ENCODE results near the gene DDX43. TPM values are rescaled to one million over a fixed set of nuclear protein-coding genes. Genes with fewer than 3 reads are reported as not detected.

DDX43 gene
- total RNA-seq, 1 experiment from 2014 or later = not detected

DNA sequence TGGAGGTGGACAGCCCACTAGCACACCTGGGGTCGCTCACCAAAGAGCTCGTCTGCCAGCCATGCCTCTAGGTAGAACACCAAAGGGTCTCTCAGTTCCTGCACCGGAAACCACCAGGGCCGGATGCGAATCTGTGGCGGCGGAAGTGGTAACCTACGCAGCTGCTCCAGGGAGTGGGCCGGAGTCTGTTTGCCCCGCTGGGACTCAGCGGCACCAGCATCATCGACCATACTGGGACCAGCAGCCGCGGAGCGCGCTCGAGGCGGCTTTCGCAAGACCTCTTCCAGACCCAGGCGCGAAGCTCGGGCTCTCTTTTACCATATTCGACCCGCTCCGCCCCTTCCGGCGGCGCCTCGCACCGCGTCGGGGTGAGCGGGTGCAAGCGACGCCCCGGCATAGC lies 25.1 kb upstream of the DDX43 start, which contains the start of gene OOEP:
Gene OOEP (minus strand): TSS at position 335 of the 400 bp plus-strand sequence. CDS start 105 bp downstream, at position 230.
- H3K36me3 ChIP-seq (ENCODE audit: insufficient read depth, low read length, poor library complexity, severe bottlenecking) = no peaks in the 10 kb centered on the region
- no peaks in the 10 kb centered on the region for H3K27me3 ChIP-seq (replicated peaks; ENCODE audit: insufficient read depth, low read depth, low read length, poor library complexity)
- BruUV-seq (replicated peaks) = no TSS peak
- ChIA-PET CTCF (no interaction called here), POLR2A (ENCODE audit: low non-redundant PET) (no interaction called here)
- TF ChIP-seq, protein P1, sequence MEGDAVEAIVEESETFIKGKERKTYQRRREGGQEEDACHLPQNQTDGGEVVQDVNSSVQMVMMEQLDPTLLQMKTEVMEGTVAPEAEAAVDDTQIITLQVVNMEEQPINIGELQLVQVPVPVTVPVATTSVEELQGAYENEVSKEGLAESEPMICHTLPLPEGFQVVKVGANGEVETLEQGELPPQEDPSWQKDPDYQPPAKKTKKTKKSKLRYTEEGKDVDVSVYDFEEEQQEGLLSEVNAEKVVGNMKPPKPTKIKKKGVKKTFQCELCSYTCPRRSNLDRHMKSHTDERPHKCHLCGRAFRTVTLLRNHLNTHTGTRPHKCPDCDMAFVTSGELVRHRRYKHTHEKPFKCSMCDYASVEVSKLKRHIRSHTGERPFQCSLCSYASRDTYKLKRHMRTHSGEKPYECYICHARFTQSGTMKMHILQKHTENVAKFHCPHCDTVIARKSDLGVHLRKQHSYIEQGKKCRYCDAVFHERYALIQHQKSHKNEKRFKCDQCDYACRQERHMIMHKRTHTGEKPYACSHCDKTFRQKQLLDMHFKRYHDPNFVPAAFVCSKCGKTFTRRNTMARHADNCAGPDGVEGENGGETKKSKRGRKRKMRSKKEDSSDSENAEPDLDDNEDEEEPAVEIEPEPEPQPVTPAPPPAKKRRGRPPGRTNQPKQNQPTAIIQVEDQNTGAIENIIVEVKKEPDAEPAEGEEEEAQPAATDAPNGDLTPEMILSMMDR (conservative IDR thresholded peaks at IDR 0.05; ENCODE audit: low read depth, low read length) = no peak
- no peak for TF ChIP-seq EZH2 (IDR thresholded peaks at IDR 0.05; ENCODE audit: borderline replicate concordance, low read depth, low read length, poor library complexity, severe bottlenecking)
- no peaks in the 10 kb centered on the region for H3K4me1 ChIP-seq (ENCODE audit: insufficient read depth, low read length, poor library complexity, severe bottlenecking)
- DNase-seq (ENCODE audit: low spot score) = no peak
- H3K4me3 ChIP-seq (ENCODE audit: low read depth, low read length, poor library complexity, severe bottlenecking) = no peak within 1 kb of the TSS
- intact Hi-C loops (cut with micrococcal nuclease; ENCODE audit: unreplicated experiment) = no loop called here
- H3K27ac ChIP-seq (ENCODE audit: low read depth, low read length, poor library complexity, severe bottlenecking) = no peak within 1 kb of the TSS
- no peaks in the 10 kb centered on the region for H3K9me3 ChIP-seq (ENCODE audit: low read depth, low read length, poor library complexity, severe bottlenecking)

DNA sequence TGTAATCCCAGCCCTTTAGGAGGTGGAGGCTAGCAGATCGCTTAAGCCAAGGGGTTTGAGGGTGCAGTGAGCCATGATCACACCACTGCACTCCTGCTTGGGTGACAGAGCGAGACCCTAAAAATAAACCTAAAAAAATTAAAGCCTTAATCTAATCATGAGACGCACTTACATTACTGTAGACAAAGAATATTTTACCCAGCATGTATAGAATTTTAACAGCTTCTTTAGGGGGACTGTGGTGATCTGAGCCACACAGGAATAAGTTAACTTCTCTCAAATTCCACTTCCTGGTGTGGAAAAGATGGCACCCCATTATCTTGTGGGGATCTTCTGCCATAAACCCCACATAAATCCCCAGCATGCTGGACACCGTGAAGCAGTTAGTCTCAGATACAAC lies 22.6 kb upstream of the DDX43 start:
- no TSS peak for BruUV-seq (replicated peaks)
- ChIA-PET CTCF (no interaction called here), POLR2A (ENCODE audit: low non-redundant PET) (no interaction called here)
- H3K9me3 ChIP-seq (ENCODE audit: low read depth, low read length, poor library complexity, severe bottlenecking) = no peaks in the 10 kb centered on the region
- no peaks in the 10 kb centered on the region for H3K4me1 ChIP-seq (ENCODE audit: insufficient read depth, low read length, poor library complexity, severe bottlenecking)
- intact Hi-C loops (cut with micrococcal nuclease; ENCODE audit: unreplicated experiment) = no loop called here
- no peak overlapping the region for H3K27ac ChIP-seq (ENCODE audit: low read depth, low read length, poor library complexity, severe bottlenecking)
- H3K36me3 ChIP-seq (ENCODE audit: insufficient read depth, low read length, poor library complexity, severe bottlenecking) = no peaks in the 10 kb centered on the region
- H3K4me3 ChIP-seq (ENCODE audit: low read depth, low read length, poor library complexity, severe bottlenecking) = no peak overlapping the region
- no peak for DNase-seq (ENCODE audit: low spot score)
- TF ChIP-seq, protein P1 (conservative IDR thresholded peaks at IDR 0.05; ENCODE audit: low read depth, low read length) = no peak
- TF ChIP-seq EZH2 (IDR thresholded peaks at IDR 0.05; ENCODE audit: borderline replicate concordance, low read depth, low read length, poor library complexity, severe bottlenecking) = no peak
- H3K27me3 ChIP-seq (replicated peaks; ENCODE audit: insufficient read depth, low read depth, low read length, poor library complexity) = no peaks in the 10 kb centered on the region

DNA sequence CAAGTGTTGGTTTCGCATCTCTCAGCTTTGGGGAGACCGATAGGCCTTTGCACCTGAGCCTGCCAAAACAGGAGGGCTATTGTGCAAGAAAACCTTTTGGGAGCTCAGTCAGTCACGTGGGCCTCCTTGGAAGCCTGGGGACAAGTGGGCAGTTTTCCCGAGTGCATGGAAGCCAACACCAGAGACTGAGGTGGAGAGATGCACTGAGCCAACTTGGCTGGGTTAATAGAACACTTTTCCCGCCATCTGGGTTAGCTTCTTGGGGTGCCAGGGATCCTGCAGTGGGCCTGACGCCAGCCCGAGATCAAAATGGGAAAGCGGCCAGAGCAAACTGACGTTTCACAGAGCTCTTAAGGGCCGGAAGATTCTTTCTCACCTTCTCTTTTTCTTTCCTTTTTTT lies 22.1 kb upstream of the DDX43 start:
- POLR2A ChIA-PET (ENCODE audit: low non-redundant PET) = no interaction called here
- no peak overlapping the region for H3K27ac ChIP-seq (ENCODE audit: low read depth, low read length, poor library complexity, severe bottlenecking)
- intact Hi-C loops (cut with micrococcal nuclease; ENCODE audit: unreplicated experiment) = no loop called here
- no peak for DNase-seq (ENCODE audit: low spot score)
- BruUV-seq (replicated peaks) = no TSS peak
- no peaks in the 10 kb centered on the region for H3K9me3 ChIP-seq (ENCODE audit: low read depth, low read length, poor library complexity, severe bottlenecking)
- H3K4me1 ChIP-seq (ENCODE audit: insufficient read depth, low read length, poor library complexity, severe bottlenecking) = no peaks in the 10 kb centered on the region
- TF ChIP-seq, protein P1 (conservative IDR thresholded peaks at IDR 0.05; ENCODE audit: low read depth, low read length) = no peak
- TF ChIP-seq EZH2 (IDR thresholded peaks at IDR 0.05; ENCODE audit: borderline replicate concordance, low read depth, low read length, poor library complexity, severe bottlenecking) = no peak
- no peak overlapping the region for H3K4me3 ChIP-seq (ENCODE audit: low read depth, low read length, poor library complexity, severe bottlenecking)
- CTCF ChIA-PET = no interaction called here
- H3K36me3 ChIP-seq (ENCODE audit: insufficient read depth, low read length, poor library complexity, severe bottlenecking) = no peaks in the 10 kb centered on the region
- H3K27me3 ChIP-seq (replicated peaks; ENCODE audit: insufficient read depth, low read depth, low read length, poor library complexity) = no peaks in the 10 kb centered on the region
